Coronary artery (tissue), 2 donors: ENCODE results near the gene THOC6.

Source experiments
- DNase-seq: peaks from one replicate; pipeline ENCODE4 v3.0.0-alpha.2; 2017; ENCODE audit warnings: low spot score
- H3K27ac ChIP-seq, 2 donors: fragments of 200-600 bp; sonication (generic); one replicate each; pipeline ENCODE4 v1.5.1; 2016 to 2019
- H3K4me3 ChIP-seq: fragments of 200-600 bp; sonication (generic); 2 replicates; pipeline ENCODE4 v1.5.1; 2016; ENCODE audit warnings: mild to moderate bottlenecking, moderate library complexity
- CTCF ChIP-seq: fragments of 200-600 bp; sonication (generic); IDR thresholded peaks from one replicate; pipeline ENCODE4 v1.5.1; 2019; ENCODE audit warnings: antibody characterized with exemption

Gene THOC6

GRCh38 chr16:3020604-3021448 is 3.0 kb upstream of the THOC6 start:
- no peak for TF ChIP-seq CTCF
- H3K27ac ChIP-seq, result peak overlapping the region; percentile 96 to 100
- DNase-seq, result peak; percentile 94
- peak overlapping the region; percentile 97 for H3K4me3 ChIP-seq

- Histone ChIP-seq H3K27ac (peak overlapping the region; percentile 96 to 100), H3K4me3 (peak overlapping the region; percentile 97)
- peak; percentile 85 for DNase-seq
- TF ChIP-seq CTCF, result no peak
These were observed 2.2 kb upstream of the THOC6 start for GRCh38 chr16:3021449-3022207.

- peak; percentile 96 for DNase-seq
- peak overlapping the region; percentile 97 for H3K4me3 ChIP-seq
- peak overlapping the region; percentile 96 to 100 for H3K27ac ChIP-seq
- no peak for TF ChIP-seq CTCF
These were observed 1.6 kb upstream of the THOC6 start for GRCh38 chr16:3022208-3022683.

DNA sequence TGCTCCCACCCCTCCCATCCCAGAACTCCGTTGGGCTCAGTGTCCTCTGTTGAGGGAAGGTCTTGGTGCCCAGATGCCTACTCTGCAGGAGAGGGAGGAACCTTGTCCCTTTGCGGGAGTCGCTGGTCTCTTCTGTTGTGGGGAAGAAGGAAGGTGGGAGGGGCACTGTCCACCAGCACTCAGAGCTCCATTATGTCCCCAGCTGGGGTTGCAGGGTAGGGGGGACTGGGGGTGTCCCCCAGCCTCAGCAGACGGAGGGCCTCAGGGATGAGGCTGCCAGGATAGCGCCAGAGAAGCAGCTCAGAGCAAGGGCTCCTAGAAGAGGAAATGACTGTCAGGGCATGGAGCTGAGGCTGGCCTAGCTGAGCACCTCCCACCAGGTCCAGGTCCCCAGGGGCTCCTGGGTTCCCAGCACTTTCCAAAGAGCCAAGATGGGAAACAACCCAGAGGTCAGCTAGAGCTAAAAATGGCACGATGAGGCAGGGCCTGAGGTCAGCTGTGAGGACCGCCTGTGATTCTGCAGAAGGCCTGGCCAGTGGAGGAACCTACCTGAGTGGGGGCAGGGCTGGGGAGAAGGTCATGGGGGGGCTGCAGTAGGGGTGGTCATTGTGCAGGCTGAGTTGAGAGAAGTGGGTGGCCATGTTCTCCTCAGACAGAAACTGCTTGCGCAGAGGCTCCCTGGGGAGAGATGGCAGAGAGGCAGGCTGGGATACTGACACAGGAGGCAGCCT is 986 bp upstream of the THOC6 start:
- Histone ChIP-seq H3K4me3 (peak overlapping the region; percentile 97), H3K27ac (peak overlapping the region; percentile 96 to 100)
- peak; percentile 89 for DNase-seq
- TF ChIP-seq CTCF, result no peak

GRCh38 chr16:3023415-3023668 is 493 bp upstream of the THOC6 start:
- Histone ChIP-seq H3K4me3 (peak overlapping the region; percentile 97), H3K27ac (peak overlapping the region; percentile 96 to 100)
- TF ChIP-seq CTCF, result no peak
- peak; percentile 84 for DNase-seq

DNA sequence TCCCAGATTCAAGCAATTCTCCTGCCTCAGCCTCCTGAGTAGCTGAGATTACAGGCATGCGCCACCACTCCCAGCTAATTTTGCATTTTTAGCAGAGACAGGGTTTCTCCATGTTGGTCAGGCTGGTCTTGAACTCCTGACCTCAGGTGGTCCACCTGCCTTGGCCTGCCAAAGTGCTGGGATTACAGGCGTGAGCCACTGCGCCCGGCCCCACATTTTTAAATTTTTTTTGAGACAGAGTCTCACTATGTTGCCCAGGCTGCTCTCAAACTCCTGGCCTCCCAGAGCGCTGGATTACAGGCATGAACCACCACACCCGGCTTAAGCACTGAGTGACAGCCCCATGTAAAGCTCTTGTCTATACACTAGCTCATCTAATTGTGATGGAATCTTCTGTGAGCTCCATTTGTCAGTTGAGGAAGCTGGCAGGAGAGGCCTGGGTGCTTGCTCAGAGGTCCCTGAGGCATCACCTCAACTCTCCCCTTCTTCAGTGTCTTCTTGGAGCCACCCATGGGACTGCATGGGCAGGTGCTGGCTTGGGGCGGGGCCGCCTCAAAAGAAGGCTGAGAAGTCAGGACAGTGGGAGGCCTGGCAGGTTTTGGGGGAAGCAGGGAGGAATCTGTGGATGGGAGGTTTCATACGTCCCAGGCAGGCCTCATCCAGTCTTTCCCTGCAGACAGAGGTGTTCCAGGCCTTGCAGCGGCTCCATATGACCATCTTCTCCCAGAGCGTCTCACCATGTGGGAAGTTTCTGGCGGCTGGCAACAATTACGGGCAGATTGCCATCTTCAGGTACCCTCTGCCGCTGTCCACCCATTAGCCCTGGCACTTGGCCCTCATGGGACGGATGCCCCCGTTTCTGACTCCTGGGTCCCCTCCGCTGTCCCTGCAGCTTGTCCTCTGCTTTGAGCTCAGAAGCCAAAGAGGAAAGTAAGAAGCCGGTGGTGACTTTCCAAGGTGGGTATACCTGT is 1.5 kb downstream of the THOC6 start:
- no peak for TF ChIP-seq CTCF
- H3K27ac ChIP-seq, result no peak overlapping the region
- DNase-seq, result no peak
- H3K4me3 ChIP-seq, result no peak overlapping the region
